ENCODE results near the gene SRI.

Gene SRI

GRCh38 chr7:88155756-88156155 is 64.1 kb downstream of the SRI start:
- TF ChIP-seq JUND (IDR thresholded peaks at IDR 0.05; ENCODE audit: low read depth): no peak
- DNase-seq (ENCODE audit: low read depth in 1 of 2, low spot score in 1 of 2): no peak
- in situ Hi-C loops (cut with HindIII; ENCODE audit: low pct_unique_long_range_greater_than_20kb, low sequenced_read_pairs): no loop called here
